Effector memory CD8-positive, alpha-beta T cell (primary cell): ENCODE results near the gene SIK2.

Source experiments
- ATAC-seq: fragments of 150-1000 bp; cut with Tn5 transposase; replicated peaks from 2 replicates; pipeline ENCODE4 v1.10.0; 2021; ENCODE audit warnings: mild to moderate bottlenecking, moderate library complexity
- DNase-seq, 3 experiments: peaks; one replicate each; pipeline ENCODE4 v3.0.0; 2021
- H3K27ac Mint-ChIP-seq, 2 donors: one replicate each; pipeline ENCODE4 v1.8.0; 2022; ENCODE audit warnings: mild to moderate bottlenecking in 2 of 2, mixed read lengths in 2 of 2, moderate library complexity in 2 of 2
- H3K27me3 Mint-ChIP-seq, 2 donors: one replicate each; pipeline ENCODE4 v1.8.0; 2022; ENCODE audit warnings: mixed read lengths in 2 of 2
- H3K36me3 Mint-ChIP-seq: one replicate; pipeline ENCODE4 v1.8.0; 2022; ENCODE audit warnings: mild to moderate bottlenecking, moderate library complexity, mixed read lengths; ENCODE audit not compliant: insufficient read depth
- H3K4me1 Mint-ChIP-seq, 2 donors: one replicate each; pipeline ENCODE4 v1.8.0; 2022; ENCODE audit warnings: low read depth in 2 of 2, mixed read lengths in 2 of 2
- H3K4me3 Mint-ChIP-seq, 2 donors: one replicate each; pipeline ENCODE4 v1.8.0; 2022; ENCODE audit warnings: mild to moderate bottlenecking in 2 of 2, mixed read lengths in 2 of 2, moderate library complexity in 2 of 2
- H3K9me3 Mint-ChIP-seq, 2 donors: one replicate each; pipeline ENCODE4 v1.8.0; 2022; ENCODE audit warnings: mixed read lengths in 2 of 2

Gene SIK2

DNA sequence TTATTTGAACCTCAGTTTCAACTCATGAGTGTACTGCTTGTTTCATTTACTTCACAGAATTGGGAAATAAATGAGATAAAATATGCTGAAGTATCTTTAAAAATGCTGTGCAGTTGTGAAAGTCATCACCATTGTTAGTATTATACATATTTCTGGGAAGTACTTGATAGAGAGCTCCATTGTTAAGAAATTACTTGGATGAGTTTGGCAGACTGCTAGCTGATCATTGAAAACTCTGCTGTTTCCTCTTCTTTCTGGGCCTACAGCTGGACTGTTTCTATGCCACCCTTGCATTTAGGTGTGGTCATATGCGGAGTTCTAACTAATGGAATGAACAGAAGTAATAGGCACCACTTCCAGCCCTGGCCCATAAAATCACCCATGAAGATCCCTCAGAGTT, 10.0 kb downstream of the SIK2 start:
- DNase-seq (no peak), ATAC-seq (no peak)
- no peaks in the 10 kb centered on the region for H3K27me3 Mint-ChIP-seq
- H3K4me3 Mint-ChIP-seq: no peak overlapping the region
- H3K9me3 Mint-ChIP-seq: no peaks in the 10 kb centered on the region
- H3K27ac Mint-ChIP-seq: no peak overlapping the region
- H3K4me1 Mint-ChIP-seq: no peaks in the 10 kb centered on the region
- H3K36me3 Mint-ChIP-seq: peaks cover 12% of the 10 kb centered on the region

GRCh38 chr11:111617286-111617685, 15.0 kb downstream of the SIK2 start:
- no peak overlapping the region for H3K27ac Mint-ChIP-seq

GRCh38 chr11:111620518-111620917, 18.3 kb downstream of the SIK2 start:
- ATAC-seq: no peak
- DNase-seq: no peak
- peaks cover 4% of the 10 kb centered on the region in 2 donors for H3K4me1 Mint-ChIP-seq
- no peaks in the 10 kb centered on the region for H3K9me3 Mint-ChIP-seq
- H3K27ac Mint-ChIP-seq: no peak overlapping the region
- H3K27me3 Mint-ChIP-seq: no peaks in the 10 kb centered on the region
- peaks cover 19% of the 10 kb centered on the region for H3K36me3 Mint-ChIP-seq
- H3K4me3 Mint-ChIP-seq: no peak overlapping the region

More at GRCh38 chr11:111617286-111617685, 15.0 kb downstream of the SIK2 start:
- H3K4me3 Mint-ChIP-seq: no peak overlapping the region
- no peak for ATAC-seq
- peaks cover 19% of the 10 kb centered on the region for H3K36me3 Mint-ChIP-seq
- no peaks in the 10 kb centered on the region for H3K27me3 Mint-ChIP-seq
- DNase-seq: no peak
- H3K4me1 Mint-ChIP-seq: no peaks in the 10 kb centered on the region
- no peaks in the 10 kb centered on the region for H3K9me3 Mint-ChIP-seq

GRCh38 chr11:111623527-111624030, 21.3 kb downstream of the SIK2 start:
- Mint-ChIP-seq H3K27me3 (no peaks in the 10 kb centered on the region), H3K9me3 (no peaks in the 10 kb centered on the region), H3K4me1 (peaks cover 4% of the 10 kb centered on the region in 2 donors), H3K4me3 (no peak overlapping the region), H3K27ac (no peak overlapping the region), H3K36me3 (peaks cover 9% of the 10 kb centered on the region)
- ATAC-seq: no peak
- no peak for DNase-seq

GRCh38 chr11:111624608-111625007, 22.4 kb downstream of the SIK2 start:
- peaks cover 4% of the 10 kb centered on the region for H3K36me3 Mint-ChIP-seq
- ATAC-seq: no peak

GRCh38 chr11:111627591-111627990, 25.3 kb downstream of the SIK2 start:
- Mint-ChIP-seq H3K4me3 (no peak overlapping the region), H3K27me3 (no peaks in the 10 kb centered on the region), H3K4me1 (peaks cover 4 to 6% of the 10 kb centered on the region in 2 donors), H3K36me3 (no peaks in the 10 kb centered on the region), H3K9me3 (no peaks in the 10 kb centered on the region), H3K27ac (no peak overlapping the region)
- ATAC-seq (no peak), DNase-seq (no peak)

More at GRCh38 chr11:111624608-111625007, 22.4 kb downstream of the SIK2 start:
- DNase-seq: no peak
- Mint-ChIP-seq H3K9me3 (no peaks in the 10 kb centered on the region), H3K27me3 (no peaks in the 10 kb centered on the region), H3K27ac (no peak overlapping the region), H3K4me3 (no peak overlapping the region), H3K4me1 (peaks cover 4 to 7% of the 10 kb centered on the region in 2 donors)

DNA sequence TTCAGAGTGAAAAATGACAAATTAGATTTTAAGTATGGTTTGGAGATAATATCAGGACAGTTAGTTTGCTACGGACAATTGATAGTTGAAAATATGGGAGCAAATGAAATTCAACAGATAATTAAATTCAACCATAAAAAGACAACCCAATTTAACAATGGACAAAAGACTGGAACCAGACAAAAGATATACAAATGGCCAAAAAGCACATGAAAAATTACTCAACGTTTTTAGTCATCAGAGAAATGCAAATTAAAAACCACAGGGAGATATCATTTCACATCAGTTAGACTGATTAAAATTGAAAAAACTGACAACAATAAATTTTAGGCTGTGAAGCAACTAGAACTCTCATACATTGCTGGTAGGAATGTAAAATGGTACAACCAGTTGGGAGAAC, 27.2 kb downstream of the SIK2 start:
- Mint-ChIP-seq H3K27me3 (no peaks in the 10 kb centered on the region), H3K4me1 (peaks cover 5 to 7% of the 10 kb centered on the region in 2 donors), H3K9me3 (no peaks in the 10 kb centered on the region), H3K4me3 (no peak overlapping the region), H3K27ac (no peak overlapping the region), H3K36me3 (no peaks in the 10 kb centered on the region)
- DNase-seq: no peak
- ATAC-seq: no peak

DNA sequence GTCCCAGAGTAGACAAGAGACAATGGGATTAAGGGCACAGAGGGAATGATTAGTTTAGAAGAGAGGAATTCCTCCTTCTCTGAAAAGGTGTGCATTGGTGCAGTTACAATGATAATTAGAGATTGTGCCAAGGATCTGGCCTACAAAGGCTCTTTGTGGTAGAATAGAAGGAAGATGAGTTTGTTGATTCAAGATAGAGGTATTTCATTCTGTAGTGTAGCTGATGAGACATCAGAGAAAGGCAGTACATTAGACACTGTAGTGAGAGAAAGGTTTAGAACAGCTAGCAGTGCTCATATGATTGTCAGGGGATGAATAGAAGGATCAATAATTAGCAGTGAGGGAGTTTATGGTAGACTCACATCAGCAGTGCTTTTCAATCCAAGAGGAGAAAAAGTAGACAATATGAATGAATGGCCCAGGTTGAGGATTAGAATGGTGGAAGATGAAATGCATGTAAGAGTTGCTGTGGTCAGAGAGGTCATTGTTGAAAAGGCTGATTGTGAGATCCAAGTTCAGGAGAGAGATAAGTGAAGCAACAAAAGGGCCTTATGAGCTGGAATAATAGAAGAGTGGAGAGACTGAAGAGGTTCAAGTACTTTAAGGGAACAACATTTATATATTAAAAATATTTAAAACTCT, 28.9 kb downstream of the SIK2 start:
- H3K27ac Mint-ChIP-seq: no peak overlapping the region
- H3K27me3 Mint-ChIP-seq: no peaks in the 10 kb centered on the region
- H3K36me3 Mint-ChIP-seq: no peaks in the 10 kb centered on the region
- ATAC-seq (no peak), DNase-seq (no peak)
- no peaks in the 10 kb centered on the region for H3K9me3 Mint-ChIP-seq
- H3K4me1 Mint-ChIP-seq: peaks cover 8 to 12% of the 10 kb centered on the region in 2 donors
- no peak overlapping the region for H3K4me3 Mint-ChIP-seq

- no peak overlapping the region for H3K27ac Mint-ChIP-seq
- ATAC-seq (peak; percentile 70), DNase-seq (no peak)
- H3K4me3 Mint-ChIP-seq: no peak overlapping the region
- no peaks in the 10 kb centered on the region for H3K9me3 Mint-ChIP-seq
- H3K4me1 Mint-ChIP-seq: peaks cover 8 to 16% of the 10 kb centered on the region in 2 donors
- no peaks in the 10 kb centered on the region for H3K36me3 Mint-ChIP-seq
- H3K27me3 Mint-ChIP-seq: no peaks in the 10 kb centered on the region
Measured at GRCh38 chr11:111631666-111632039, 29.4 kb downstream of the SIK2 start.

GRCh38 chr11:111632516-111633220, 30.4 kb downstream of the SIK2 start:
- peaks cover 9 to 18% of the 10 kb centered on the region in 2 donors for H3K4me1 Mint-ChIP-seq
- H3K27me3 Mint-ChIP-seq: no peaks in the 10 kb centered on the region
- no peaks in the 10 kb centered on the region for H3K9me3 Mint-ChIP-seq
- H3K27ac Mint-ChIP-seq: peak overlapping the region in 1 of 2 donors; percentile 6
- ATAC-seq (no peak), DNase-seq (no peak)
- no peaks in the 10 kb centered on the region for H3K36me3 Mint-ChIP-seq
- H3K4me3 Mint-ChIP-seq: no peak overlapping the region

DNA sequence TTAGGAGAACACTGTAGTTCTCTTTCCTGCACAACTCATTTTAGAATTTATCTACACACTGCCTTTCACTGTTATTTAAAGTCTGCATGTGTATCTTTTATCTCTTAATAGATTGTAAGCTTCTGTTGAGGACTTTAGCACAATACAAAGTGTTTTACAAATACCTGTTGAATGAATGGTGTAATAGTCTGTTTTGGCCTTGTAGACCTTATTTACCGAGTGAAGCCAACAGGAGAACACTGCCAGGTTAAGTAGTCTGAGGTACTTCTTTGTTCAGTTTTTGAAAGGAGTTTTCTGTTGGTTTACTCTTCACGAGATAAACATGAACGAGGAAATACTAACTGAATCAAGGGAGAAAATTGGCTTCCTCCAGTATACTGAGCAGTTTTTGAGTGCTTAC, 31.0 kb downstream of the SIK2 start:
- peaks cover 11 to 21% of the 10 kb centered on the region in 2 donors for H3K4me1 Mint-ChIP-seq
- peak overlapping the region in 1 of 2 donors; percentile 6 for H3K27ac Mint-ChIP-seq
- ATAC-seq (no peak), DNase-seq (no peak)
- no peaks in the 10 kb centered on the region for H3K27me3 Mint-ChIP-seq
- no peaks in the 10 kb centered on the region for H3K36me3 Mint-ChIP-seq
- H3K4me3 Mint-ChIP-seq: no peak overlapping the region
- no peaks in the 10 kb centered on the region for H3K9me3 Mint-ChIP-seq

GRCh38 chr11:111633756-111634362, 31.6 kb downstream of the SIK2 start:
- H3K9me3 Mint-ChIP-seq: no peaks in the 10 kb centered on the region
- DNase-seq: no peak

DNA sequence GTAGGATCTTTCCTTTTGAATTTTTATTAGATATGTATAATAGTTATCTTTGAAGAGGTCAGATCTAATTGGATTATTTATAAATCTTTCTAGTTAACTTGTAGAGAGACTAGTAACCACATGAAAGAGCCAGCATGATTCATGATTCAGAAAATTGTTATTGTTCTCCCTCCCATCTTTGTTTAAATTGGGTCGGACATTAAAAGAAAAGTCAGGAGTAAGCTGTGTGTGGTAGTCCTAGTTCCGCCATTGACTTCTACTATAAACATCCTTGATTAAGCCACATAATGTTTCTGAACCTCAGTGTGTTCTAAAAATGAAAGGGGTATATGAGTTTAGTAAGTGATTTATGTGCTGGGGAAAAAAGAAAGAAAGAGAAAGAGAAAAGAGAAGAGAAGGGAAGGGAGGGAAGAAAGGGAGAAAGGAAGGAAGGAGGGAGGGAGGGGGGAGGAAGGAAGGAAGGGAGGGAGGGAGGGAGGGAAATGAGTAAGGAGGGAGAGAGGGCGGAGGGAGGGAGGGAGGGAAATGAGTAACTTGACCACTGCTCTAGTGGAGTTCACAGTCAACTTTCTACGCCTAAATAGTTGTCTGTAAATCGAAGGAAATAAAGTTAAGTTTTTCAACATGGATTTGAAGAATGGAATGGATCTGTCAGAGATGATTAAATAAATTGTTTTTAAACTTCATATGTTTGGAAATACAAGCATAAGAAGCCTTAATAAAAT, 32.9 kb downstream of the SIK2 start:
- DNase-seq: no peak
- no peak for ATAC-seq
- Mint-ChIP-seq H3K4me1 (peaks cover 15 to 25% of the 10 kb centered on the region in 2 donors), H3K27me3 (no peaks in the 10 kb centered on the region), H3K9me3 (no peaks in the 10 kb centered on the region), H3K27ac (no peak overlapping the region), H3K36me3 (no peaks in the 10 kb centered on the region), H3K4me3 (no peak overlapping the region)

More at GRCh38 chr11:111633756-111634362, 31.6 kb downstream of the SIK2 start:
- H3K27me3 Mint-ChIP-seq: no peaks in the 10 kb centered on the region
- ATAC-seq: no peak
- peaks cover 12 to 24% of the 10 kb centered on the region in 2 donors for H3K4me1 Mint-ChIP-seq
- H3K36me3 Mint-ChIP-seq: no peaks in the 10 kb centered on the region
- H3K27ac Mint-ChIP-seq: peak overlapping the region in 1 of 2 donors; percentile 6
- no peak overlapping the region for H3K4me3 Mint-ChIP-seq
